Transverse colon (tissue), 4 donors: ENCODE results near the gene BLCAP. TPM values are rescaled to one million over a fixed set of nuclear protein-coding genes. Genes with fewer than 3 reads are reported as not detected.

ENCODE experiments used
- DNase-seq: peaks from one replicate; pipeline ENCODE4 v3.0.0-alpha.2; 2019
- H3K27ac ChIP-seq, 4 donors: fragments of 200-600 bp; sonication (generic); 2 replicates each; pipeline ENCODE4 v1.5.1; 2016 to 2018; ENCODE audit warnings: inconsistent platforms in 4 of 4
- H3K27me3 ChIP-seq: fragments of 200-600 bp; sonication (generic); 2 replicates; pipeline ENCODE4 v1.5.1; 2017; ENCODE audit warnings: inconsistent platforms
- H3K36me3 ChIP-seq, 4 donors: fragments of 200-600 bp; sonication (generic); 2 replicates each; pipeline ENCODE4 v1.5.1; 2017 to 2019; ENCODE audit warnings: inconsistent platforms in 4 of 4
- H3K4me1 ChIP-seq, 4 donors: fragments of 200-600 bp; sonication (generic); 2 replicates each; pipeline ENCODE4 v1.5.1; 2017 to 2020; ENCODE audit warnings: inconsistent platforms in 4 of 4
- H3K4me3 ChIP-seq, 4 donors: fragments of 200-600 bp; sonication (generic); 1 replicate in 1 of 4; 2 replicates in 3 of 4; pipeline versions ENCODE4 v1.5.1 to v1.6.1; 2017 to 2019; ENCODE audit warnings: inconsistent platforms in 4 of 4
- H3K9me3 ChIP-seq, 2 donors: fragments of 200-600 bp; sonication (generic); 2 replicates each; pipeline ENCODE4 v1.5.1; 2017 to 2019; ENCODE audit warnings: inconsistent platforms in 2 of 2
- EP300 ChIP-seq: sonication (generic); formaldehyde crosslinking; IDR thresholded peaks from one replicate; pipeline ENCODE4 v1.6.1; 2017; ENCODE audit warnings: antibody characterized with exemption, low read depth
- POLR2A ChIP-seq: fragments of 450-650 bp; IDR thresholded peaks from one replicate; pipeline ENCODE4 v1.6.1; 2016; ENCODE audit warnings: antibody characterized with exemption, mild to moderate bottlenecking, moderate library complexity
- POLR2AphosphoS5 ChIP-seq, 3 donors: sonication (generic); formaldehyde crosslinking; IDR thresholded peaks; one replicate each; pipeline ENCODE4 v1.6.1; 2016; ENCODE audit warnings: antibody characterized with exemption in 3 of 3
- WGBS, 2 donors: methylation state at CpG; one replicate each; pipeline ENCODE4 v1.1.5; 2018; ENCODE audit warnings: low coverage in 1 of 2; 5-methylcytosine and 5-hydroxymethylcytosine counted together
- in situ Hi-C, 4 donors: fragments of 200-750 bp; cut with MboI; loops; one replicate each; pipeline versions ENCODE4 v1.15.0 to v1.15.1; 2017; ENCODE audit warnings: low sequenced_read_pairs in 3 of 4, low pct_ligation_motif_present in 1 of 4, low pct_unique_long_range_greater_than_20kb in 1 of 4
- intact Hi-C: fragments of 100-400 bp; cut with DNase I; formaldehyde crosslinking; loops from one replicate; pipeline ENCODE4 v1.15.1; 2023; ENCODE audit warnings: low total_unique reads
- total RNA-seq, 4 donors: library from RNA; depleted of rRNA; stranded (reverse); fragments of >200 nt; gene quantifications; one replicate each; pipeline ENCODE4 v1.1.0, GENCODE V29; 2016
- TF ChIP-seq, protein P1 (sequence below), 5 experiments: fragments of 200-600 bp in 3 of 5; fragments of 450-650 bp in 2 of 5; sonication (generic) in 3 of 5; IDR thresholded peaks; 1 replicate in 2 of 5; 2 replicates in 3 of 5; pipeline ENCODE4 v1.5.1; 2016 to 2017; ENCODE audit warnings: antibody characterized with exemption in 5 of 5, inconsistent platforms in 3 of 5, mild to moderate bottlenecking in 2 of 5, moderate library complexity in 1 of 5

BLCAP gene
- total RNA-seq, 4 donors from 2014 or later, result 80.8 to 283 (median 117) TPM

DNA sequence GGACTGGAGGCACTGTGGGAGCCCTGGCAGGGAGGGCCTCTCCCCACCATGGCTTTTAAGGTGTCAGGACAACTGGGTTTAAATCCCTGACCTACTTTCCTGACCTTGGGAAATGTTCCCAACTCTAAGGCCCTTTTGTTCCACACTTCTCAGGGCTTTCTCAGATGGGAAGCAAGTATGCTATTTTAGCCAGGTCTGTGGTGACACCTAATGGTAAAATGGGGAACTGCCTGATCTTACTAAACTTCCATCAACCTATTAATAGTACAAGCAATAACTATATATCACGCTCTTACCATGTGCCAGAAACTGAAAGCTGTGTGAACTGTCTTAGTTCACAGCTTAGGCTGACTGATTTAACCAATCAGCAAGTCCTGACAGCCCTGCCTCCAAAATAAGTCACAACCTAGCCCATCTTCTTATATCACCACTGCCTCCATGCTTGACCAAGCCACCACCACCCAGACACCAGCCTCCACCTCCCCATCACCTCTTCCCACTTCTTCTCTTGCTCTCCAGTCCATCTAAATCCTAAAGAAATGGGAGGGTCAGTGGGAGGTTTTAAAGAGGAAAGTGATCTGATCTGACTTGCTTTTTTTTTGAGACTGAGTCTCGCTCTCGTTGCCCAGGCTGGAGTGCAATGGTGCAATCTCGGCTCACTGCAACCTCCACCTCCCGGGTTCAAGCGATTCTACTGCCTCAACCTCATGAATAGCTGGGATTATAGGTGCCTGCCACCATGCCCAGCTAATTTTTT, 6.9 kb upstream of the BLCAP start:
- Histone ChIP-seq H3K36me3 (no peaks in the 10 kb centered on the region), H3K9me3 (no peaks in the 10 kb centered on the region), H3K4me3 (no peak overlapping the region), H3K27me3 (no peaks in the 10 kb centered on the region), H3K4me1 (peaks cover 3 to 35% (median 10%) of the 10 kb centered on the region in 4 donors), H3K27ac (no peak overlapping the region)
- no peak for TF ChIP-seq POLR2A
- no peak for TF ChIP-seq POLR2AphosphoS5 (IDR thresholded peaks at IDR 0.05)
- TF ChIP-seq EP300, result no peak
- TF ChIP-seq, protein P1, sequence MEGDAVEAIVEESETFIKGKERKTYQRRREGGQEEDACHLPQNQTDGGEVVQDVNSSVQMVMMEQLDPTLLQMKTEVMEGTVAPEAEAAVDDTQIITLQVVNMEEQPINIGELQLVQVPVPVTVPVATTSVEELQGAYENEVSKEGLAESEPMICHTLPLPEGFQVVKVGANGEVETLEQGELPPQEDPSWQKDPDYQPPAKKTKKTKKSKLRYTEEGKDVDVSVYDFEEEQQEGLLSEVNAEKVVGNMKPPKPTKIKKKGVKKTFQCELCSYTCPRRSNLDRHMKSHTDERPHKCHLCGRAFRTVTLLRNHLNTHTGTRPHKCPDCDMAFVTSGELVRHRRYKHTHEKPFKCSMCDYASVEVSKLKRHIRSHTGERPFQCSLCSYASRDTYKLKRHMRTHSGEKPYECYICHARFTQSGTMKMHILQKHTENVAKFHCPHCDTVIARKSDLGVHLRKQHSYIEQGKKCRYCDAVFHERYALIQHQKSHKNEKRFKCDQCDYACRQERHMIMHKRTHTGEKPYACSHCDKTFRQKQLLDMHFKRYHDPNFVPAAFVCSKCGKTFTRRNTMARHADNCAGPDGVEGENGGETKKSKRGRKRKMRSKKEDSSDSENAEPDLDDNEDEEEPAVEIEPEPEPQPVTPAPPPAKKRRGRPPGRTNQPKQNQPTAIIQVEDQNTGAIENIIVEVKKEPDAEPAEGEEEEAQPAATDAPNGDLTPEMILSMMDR (IDR thresholded peaks at IDR 0.05), result peak; percentile 82 to 97 (median 87)
- in situ Hi-C loops (loop anchor here (5.0 to 25.0 kb wide), 8 partner anchors 130 to 340 kb away; no protein-coding TSS in a partner anchor), intact Hi-C loops (loop anchor here (2.0 to 5.0 kb wide), 2 partner anchors 142 to 264 kb away; no protein-coding TSS in a partner anchor)
- WGBS, 2 donors, result 67 to 100% methylated on average over 2 to 6 of the region's 6 CpGs
- DNase-seq, result peak; percentile 44

DNA sequence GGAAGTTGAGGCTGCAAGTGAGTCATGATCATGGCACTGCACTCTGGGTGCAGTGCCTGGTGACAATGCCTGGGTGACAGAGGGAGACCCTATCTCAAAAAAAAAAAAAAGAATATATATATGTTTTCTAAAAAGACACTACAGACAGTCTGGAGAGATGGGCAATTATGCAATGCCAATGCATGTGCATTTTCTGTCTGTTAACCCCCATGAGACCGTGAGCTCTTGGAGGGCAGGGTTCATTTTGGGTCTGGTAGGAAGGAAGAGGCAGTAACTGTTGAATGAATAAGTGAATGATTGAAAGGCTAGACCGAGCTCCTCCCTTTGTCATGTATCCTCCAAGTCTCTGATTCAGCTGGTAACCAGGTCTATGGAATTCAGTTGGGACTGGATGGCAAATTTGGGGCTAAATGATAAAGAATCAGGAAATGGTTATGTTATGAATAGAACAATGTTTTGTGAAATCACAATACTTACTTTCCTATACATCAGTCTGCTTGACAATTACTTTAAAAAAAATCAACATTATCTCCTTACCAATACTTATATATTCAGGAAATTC, 5.6 kb upstream of the BLCAP start:
- no peaks in the 10 kb centered on the region for H3K27me3 ChIP-seq
- peaks cover 4 to 36% (median 15%) of the 10 kb centered on the region in 4 donors for H3K4me1 ChIP-seq
- TF ChIP-seq POLR2A (no peak), POLR2AphosphoS5 (IDR thresholded peaks at IDR 0.05) (no peak), EP300 (no peak)
- TF ChIP-seq, protein P1 (IDR thresholded peaks at IDR 0.05), result no peak
- no peaks in the 10 kb centered on the region for H3K36me3 ChIP-seq
- no peak overlapping the region for H3K4me3 ChIP-seq
- intact Hi-C loops, result loop anchor here (5.0 kb wide), 1 partner anchor 141 kb away; no protein-coding TSS in a partner anchor
- in situ Hi-C loops, result loop anchor here (5.0 to 25.0 kb wide), 6 partner anchors 128 to 338 kb away; no protein-coding TSS in a partner anchor
- 72 to 83% methylated on average over 2 of the region's 2 CpGs for WGBS, 2 donors
- no peak overlapping the region for H3K27ac ChIP-seq
- no peak for DNase-seq
- H3K9me3 ChIP-seq, result no peaks in the 10 kb centered on the region

DNA sequence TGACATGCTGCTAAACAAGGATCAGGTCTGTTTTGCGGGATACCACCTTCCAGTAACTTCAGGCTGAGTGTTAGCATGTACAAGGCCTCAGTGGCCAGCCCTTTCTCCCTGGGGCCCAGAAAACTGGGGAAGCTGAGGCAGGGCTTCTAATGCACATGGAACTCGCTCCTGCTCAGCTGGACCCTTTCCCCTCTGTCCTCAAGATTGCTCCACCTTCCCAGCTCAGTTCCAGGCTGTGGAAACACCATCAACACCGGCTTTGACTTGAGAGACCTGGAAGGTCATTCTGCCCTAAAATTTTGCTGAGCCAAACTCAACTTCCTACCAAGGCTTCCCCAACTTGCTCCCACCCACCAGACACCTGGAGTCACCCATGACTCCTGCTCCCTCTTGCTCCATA, 4.2 kb upstream of the BLCAP start:
- no peak overlapping the region for H3K27ac ChIP-seq
- no peaks in the 10 kb centered on the region for H3K36me3 ChIP-seq
- H3K9me3 ChIP-seq, result no peaks in the 10 kb centered on the region
- H3K4me3 ChIP-seq, result no peak overlapping the region
- TF ChIP-seq, protein P1 (IDR thresholded peaks at IDR 0.05), result no peak
- no peak for TF ChIP-seq POLR2AphosphoS5 (IDR thresholded peaks at IDR 0.05)
- DNase-seq, result no peak
- no peaks in the 10 kb centered on the region for H3K27me3 ChIP-seq
- peaks cover 4 to 37% (median 16%) of the 10 kb centered on the region in 4 donors for H3K4me1 ChIP-seq
- WGBS, 2 donors, result 67 to 86% methylated on average over 2 to 3 of the region's 3 CpGs
- in situ Hi-C loops (loop anchor here (5.0 to 25.0 kb wide), 6 partner anchors 127 to 337 kb away; no protein-coding TSS in a partner anchor), intact Hi-C loops (loop anchor here (5.0 kb wide), 1 partner anchor 140 kb away; no protein-coding TSS in a partner anchor)

DNA sequence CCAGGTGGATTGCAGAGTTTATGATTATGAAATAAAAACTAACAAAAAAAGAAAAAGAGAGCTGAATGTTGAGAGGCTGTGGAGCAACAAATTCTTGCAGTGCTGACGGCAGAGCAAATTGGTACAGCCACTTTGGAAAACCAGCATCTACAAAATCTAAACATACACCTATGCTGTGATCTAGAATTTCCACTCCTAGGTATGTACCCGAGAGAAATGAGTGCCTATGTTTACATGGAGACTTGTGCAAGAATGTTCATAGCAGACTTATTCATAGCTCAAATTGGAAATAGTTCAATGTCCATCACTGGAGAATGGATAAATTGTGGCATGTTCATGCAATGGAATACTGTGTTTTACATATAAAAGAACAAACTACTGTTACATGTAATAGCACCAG, 3.0 kb upstream of the BLCAP start:
- peaks cover 8 to 38% (median 22%) of the 10 kb centered on the region in 4 donors for H3K4me1 ChIP-seq
- intact Hi-C loops, result loop anchor here (5.0 kb wide), 1 partner anchor 138 kb away; no protein-coding TSS in a partner anchor
- in situ Hi-C loops, result loop anchor here (5.0 to 25.0 kb wide), 6 partner anchors 126 to 336 kb away; no protein-coding TSS in a partner anchor
- no peak for DNase-seq
- H3K9me3 ChIP-seq, result no peaks in the 10 kb centered on the region
- WGBS, 2 donors, result 75 to 83% methylated on average over 1 to 2 of the region's 2 CpGs
- no peak overlapping the region for H3K4me3 ChIP-seq
- no peak overlapping the region for H3K27ac ChIP-seq
- TF ChIP-seq EP300 (no peak), POLR2A (no peak), POLR2AphosphoS5 (IDR thresholded peaks at IDR 0.05) (no peak)
- TF ChIP-seq, protein P1 (IDR thresholded peaks at IDR 0.05), result no peak
- H3K27me3 ChIP-seq, result no peaks in the 10 kb centered on the region
- H3K36me3 ChIP-seq, result no peaks in the 10 kb centered on the region
